Esophagus (tissue), 2 donors: ENCODE measurements around the gene ADAMTSL1. TPM values are rescaled to one million over a fixed set of nuclear protein-coding genes. Genes with fewer than 3 reads are reported as not detected.

Experiments
- H3K27ac ChIP-seq, 2 donors: one replicate each; pipeline ENCODE4 v1.5.1; 2013; ENCODE audit warnings: low read depth in 2 of 2, mild to moderate bottlenecking in 2 of 2, inconsistent platforms in 1 of 2, low read length in 1 of 2, moderate library complexity in 1 of 2
- H3K27me3 ChIP-seq, 2 donors: one replicate each; pipeline ENCODE4 v1.6.1; 2013; ENCODE audit warnings: low read length in 2 of 2, control low read depth in 1 of 2, mild to moderate bottlenecking in 1 of 2; ENCODE audit not compliant: insufficient read depth in 2 of 2, control insufficient read depth in 1 of 2
- H3K36me3 ChIP-seq, 2 donors: one replicate each; pipeline ENCODE4 v1.6.1; 2013; ENCODE audit warnings: low read length in 1 of 2; ENCODE audit not compliant: control insufficient read depth in 2 of 2, insufficient read depth in 2 of 2
- H3K4me1 ChIP-seq, 2 donors: one replicate each; pipeline ENCODE4 v1.6.1; 2013; ENCODE audit warnings: low read length in 1 of 2; ENCODE audit not compliant: control insufficient read depth in 2 of 2, insufficient read depth in 2 of 2
- H3K4me3 ChIP-seq, 2 donors: one replicate each; pipeline ENCODE4 v1.5.1; 2013; ENCODE audit warnings: low read length in 2 of 2, mild to moderate bottlenecking in 2 of 2, low read depth in 1 of 2, moderate library complexity in 1 of 2
- H3K9me3 ChIP-seq, 2 donors: one replicate each; pipeline ENCODE4 v1.6.1; 2013; ENCODE audit warnings: mild to moderate bottlenecking in 2 of 2, low read depth in 1 of 2, low read length in 1 of 2, moderate library complexity in 1 of 2; ENCODE audit not compliant: control insufficient read depth in 2 of 2, insufficient read depth in 1 of 2
- WGBS, 2 donors: extraction: QIAGEN DNeasy Blood & Tissue Kit; methylation state at CpG; one replicate each; pipeline ENCODE4 v1.1.7; 2013; 5-methylcytosine and 5-hydroxymethylcytosine counted together
- polyA plus RNA-seq, 2 donors: library from polyadenylated mRNA; stranded (reverse); fragments of 200-250 nt; gene quantifications; one replicate each; pipeline ENCODE4 v1.2.3, GENCODE V29; 2013
- donor health status: healthy with polysubstance abuse.
- donor health status: Bipolar disorder and iron deficiency.

ADAMTSL1 gene
- polyA plus RNA-seq, 2 donors = 1.2 to 1.8 TPM

GRCh38 chr9:18492612-18493011, 18.7 kb downstream of the ADAMTSL1 start:
- Histone ChIP-seq H3K27ac (no peak overlapping the region), H3K4me3 (no peak overlapping the region), H3K36me3 (no peaks in the 10 kb centered on the region), H3K27me3 (no peaks in the 10 kb centered on the region), H3K9me3 (no peaks in the 10 kb centered on the region), H3K4me1 (no peaks in the 10 kb centered on the region)

- Histone ChIP-seq H3K9me3 (no peaks in the 10 kb centered on the region), H3K4me3 (no peak overlapping the region), H3K4me1 (no peaks in the 10 kb centered on the region), H3K27ac (no peak overlapping the region), H3K36me3 (no peaks in the 10 kb centered on the region), H3K27me3 (no peaks in the 10 kb centered on the region)
- WGBS, 2 donors = 52 to 61% methylated on average over 3 of the region's 3 CpGs
These were observed 19.6 kb downstream of the ADAMTSL1 start for GRCh38 chr9:18493451-18493993.

- Histone ChIP-seq H3K27ac (no peak overlapping the region), H3K36me3 (no peaks in the 10 kb centered on the region), H3K9me3 (no peaks in the 10 kb centered on the region), H3K27me3 (no peaks in the 10 kb centered on the region), H3K4me3 (no peak overlapping the region), H3K4me1 (no peaks in the 10 kb centered on the region)
- 84 to 88% methylated on average over 3 of the region's 3 CpGs for WGBS, 2 donors
These were observed 21.1 kb downstream of the ADAMTSL1 start for GRCh38 chr9:18495065-18495464.

- 75 to 83% methylated on average over 5 of the region's 5 CpGs for WGBS, 2 donors
- Histone ChIP-seq H3K27me3 (no peaks in the 10 kb centered on the region), H3K9me3 (no peaks in the 10 kb centered on the region), H3K4me3 (no peak overlapping the region), H3K36me3 (no peaks in the 10 kb centered on the region), H3K27ac (no peak overlapping the region), H3K4me1 (no peaks in the 10 kb centered on the region)
These were observed 22.5 kb downstream of the ADAMTSL1 start for GRCh38 chr9:18496256-18497000.

- WGBS, 2 donors = 77 to 83% methylated on average over 3 of the region's 3 CpGs
- Histone ChIP-seq H3K4me1 (no peaks in the 10 kb centered on the region), H3K4me3 (no peak overlapping the region), H3K27me3 (no peaks in the 10 kb centered on the region), H3K9me3 (no peaks in the 10 kb centered on the region), H3K36me3 (no peaks in the 10 kb centered on the region), H3K27ac (no peak overlapping the region)
These were observed 25.1 kb downstream of the ADAMTSL1 start for GRCh38 chr9:18499062-18499461.

GRCh38 chr9:18499980-18500379, 26.0 kb downstream of the ADAMTSL1 start:
- Histone ChIP-seq H3K27ac (no peak overlapping the region), H3K27me3 (no peaks in the 10 kb centered on the region), H3K36me3 (no peaks in the 10 kb centered on the region), H3K9me3 (no peaks in the 10 kb centered on the region), H3K4me3 (no peak overlapping the region), H3K4me1 (no peaks in the 10 kb centered on the region)
- 12 to 25% methylated on average over 1 of the region's 1 CpG for WGBS, 2 donors

GRCh38 chr9:18500451-18500850, 26.5 kb downstream of the ADAMTSL1 start:
- Histone ChIP-seq H3K9me3 (no peaks in the 10 kb centered on the region), H3K4me3 (no peak overlapping the region), H3K4me1 (no peaks in the 10 kb centered on the region), H3K27ac (no peak overlapping the region), H3K27me3 (no peaks in the 10 kb centered on the region), H3K36me3 (no peaks in the 10 kb centered on the region)
- WGBS, 2 donors = 88 to 91% methylated on average over 1 of the region's 1 CpG

- 67 to 68% methylated on average over 5 of the region's 5 CpGs for WGBS, 2 donors
- Histone ChIP-seq H3K4me3 (no peak overlapping the region), H3K4me1 (no peaks in the 10 kb centered on the region), H3K27ac (no peak overlapping the region), H3K9me3 (no peaks in the 10 kb centered on the region), H3K27me3 (no peaks in the 10 kb centered on the region), H3K36me3 (no peaks in the 10 kb centered on the region)
These were observed 28.0 kb downstream of the ADAMTSL1 start for GRCh38 chr9:18501949-18502348.

GRCh38 chr9:18502546-18502945, 28.6 kb downstream of the ADAMTSL1 start:
- Histone ChIP-seq H3K4me1 (no peaks in the 10 kb centered on the region), H3K9me3 (no peaks in the 10 kb centered on the region), H3K27ac (no peak overlapping the region), H3K4me3 (no peak overlapping the region), H3K27me3 (no peaks in the 10 kb centered on the region), H3K36me3 (no peaks in the 10 kb centered on the region)
- 81% methylated on average over 3 of the region's 3 CpGs for WGBS, 2 donors

GRCh38 chr9:18504707-18505106, 30.8 kb downstream of the ADAMTSL1 start:
- no peaks in the 10 kb centered on the region for H3K9me3 ChIP-seq
- 82 to 91% methylated on average over 14 of the region's 14 CpGs for WGBS, 2 donors
- H3K27me3 ChIP-seq = no peaks in the 10 kb centered on the region
- H3K36me3 ChIP-seq = no peaks in the 10 kb centered on the region
- no peaks in the 10 kb centered on the region for H3K4me1 ChIP-seq
- H3K27ac ChIP-seq = no peak overlapping the region
- no peak overlapping the region for H3K4me3 ChIP-seq
